Renal cortex interstitium (tissue), 11 donors: ENCODE measurements around the gene IQSEC2. TPM values are rescaled to one million over a fixed set of nuclear protein-coding genes. Genes with fewer than 3 reads are reported as not detected.

Experiments
- DNase-seq, 11 donors: peaks; one replicate each; pipeline ENCODE4 v3.0.0-alpha.2; 2013; ENCODE audit warnings: low read depth in 9 of 11, low spot score in 4 of 11; ENCODE audit errors: extremely low read depth in 1 of 11
- polyA plus RNA-seq, 3 donors: library from polyadenylated mRNA; unstranded; fragments of 120-200 nt; gene quantifications; one replicate each; pipeline ENCODE4 v1.2.1, GENCODE V29; 2013; ENCODE audit not compliant: insufficient read length in 3 of 3

The IQSEC2 gene
- polyA plus RNA-seq, 3 donors = 12.9 to 21.1 (median 15.3) TPM

- no peak for DNase-seq
These were observed 24.8 kb downstream of the IQSEC2 start for GRCh38 chrX:53256446-53257041.

GRCh38 chrX:53255738-53256191 is 25.6 kb downstream of the IQSEC2 start:
- no peak for DNase-seq

GRCh38 chrX:53254570-53255461 is 26.6 kb downstream of the IQSEC2 start:
- no peak for DNase-seq

- DNase-seq = no peak
These were observed 27.9 kb downstream of the IQSEC2 start for GRCh38 chrX:53253293-53254020.

GRCh38 chrX:53251307-53251706 is 30.1 kb downstream of the IQSEC2 start:
- DNase-seq = no peak

GRCh38 chrX:53250556-53250955 is 30.8 kb downstream of the IQSEC2 start:
- DNase-seq = no peak

- no peak for DNase-seq
These were observed 31.9 kb downstream of the IQSEC2 start for GRCh38 chrX:53249408-53250042.

- DNase-seq = no peak
These were observed 33.5 kb downstream of the IQSEC2 start for GRCh38 chrX:53247928-53248327.

GRCh38 chrX:53246231-53246630 is 35.2 kb downstream of the IQSEC2 start:
- no peak for DNase-seq

- DNase-seq = no peak
These were observed 36.8 kb downstream of the IQSEC2 start for GRCh38 chrX:53244610-53245009.

- DNase-seq = no peak
These were observed 39.1 kb downstream of the IQSEC2 start for GRCh38 chrX:53242310-53242709.

- DNase-seq = no peak
These were observed 39.8 kb downstream of the IQSEC2 start for GRCh38 chrX:53241558-53241957.

- DNase-seq = no peak
These were observed 41.9 kb downstream of the IQSEC2 start for GRCh38 chrX:53239474-53239873.

- DNase-seq = no peak
These were observed 44.3 kb downstream of the IQSEC2 start for GRCh38 chrX:53237056-53237455.

- DNase-seq = no peak
These were observed 45.2 kb downstream of the IQSEC2 start for GRCh38 chrX:53236025-53236679.

- DNase-seq = no peak
These were observed 45.8 kb downstream of the IQSEC2 start for GRCh38 chrX:53235566-53235965.

GRCh38 chrX:53234484-53234883 is 46.9 kb downstream of the IQSEC2 start:
- DNase-seq = no peak

- DNase-seq = no peak
These were observed 47.8 kb downstream of the IQSEC2 start for GRCh38 chrX:53233536-53233935.

GRCh38 chrX:53230116-53230515 is 51.3 kb downstream of the IQSEC2 start:
- no peak for DNase-seq
